ENCODE data around the gene DLEC1.

DNA sequence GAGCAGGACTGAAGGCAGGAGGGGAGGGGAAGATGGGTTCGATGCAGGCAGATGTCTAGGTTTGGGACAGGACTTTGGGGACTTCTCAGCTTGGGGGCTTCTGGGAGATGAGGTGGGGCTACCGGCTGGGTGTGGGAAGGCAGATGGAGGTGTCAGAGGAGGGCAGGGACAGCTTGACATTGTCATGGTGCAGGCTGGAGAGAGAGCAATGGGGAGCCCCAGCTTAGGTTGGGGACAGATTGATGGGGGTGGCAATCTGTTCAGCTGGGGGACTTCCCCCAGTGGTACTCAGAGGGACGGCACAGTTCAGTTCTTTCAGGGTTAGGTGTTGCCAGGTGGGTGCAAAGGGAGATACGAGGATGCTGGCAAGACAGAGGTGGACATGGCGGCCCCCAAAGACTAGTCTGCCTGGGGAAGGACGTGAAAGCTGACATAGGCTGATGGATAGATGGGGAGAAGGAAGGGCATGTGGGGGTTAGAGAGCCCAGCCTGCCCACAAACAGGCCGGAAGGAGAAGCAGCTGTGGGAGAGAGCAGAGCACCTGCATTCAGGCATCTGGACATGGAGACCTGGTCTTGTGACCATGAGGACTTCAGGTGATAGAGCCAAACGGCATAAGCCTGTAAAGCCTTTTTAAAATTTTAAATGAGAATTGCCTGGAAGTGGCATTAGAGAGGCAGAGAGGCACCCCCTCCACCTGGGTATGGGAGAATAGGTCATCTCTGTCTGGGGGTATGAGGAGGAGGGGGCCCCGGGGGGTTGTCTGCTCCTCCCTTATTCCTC lies 76.8 kb downstream of the DLEC1 start:
- TF ChIP-seq, protein P1, sequence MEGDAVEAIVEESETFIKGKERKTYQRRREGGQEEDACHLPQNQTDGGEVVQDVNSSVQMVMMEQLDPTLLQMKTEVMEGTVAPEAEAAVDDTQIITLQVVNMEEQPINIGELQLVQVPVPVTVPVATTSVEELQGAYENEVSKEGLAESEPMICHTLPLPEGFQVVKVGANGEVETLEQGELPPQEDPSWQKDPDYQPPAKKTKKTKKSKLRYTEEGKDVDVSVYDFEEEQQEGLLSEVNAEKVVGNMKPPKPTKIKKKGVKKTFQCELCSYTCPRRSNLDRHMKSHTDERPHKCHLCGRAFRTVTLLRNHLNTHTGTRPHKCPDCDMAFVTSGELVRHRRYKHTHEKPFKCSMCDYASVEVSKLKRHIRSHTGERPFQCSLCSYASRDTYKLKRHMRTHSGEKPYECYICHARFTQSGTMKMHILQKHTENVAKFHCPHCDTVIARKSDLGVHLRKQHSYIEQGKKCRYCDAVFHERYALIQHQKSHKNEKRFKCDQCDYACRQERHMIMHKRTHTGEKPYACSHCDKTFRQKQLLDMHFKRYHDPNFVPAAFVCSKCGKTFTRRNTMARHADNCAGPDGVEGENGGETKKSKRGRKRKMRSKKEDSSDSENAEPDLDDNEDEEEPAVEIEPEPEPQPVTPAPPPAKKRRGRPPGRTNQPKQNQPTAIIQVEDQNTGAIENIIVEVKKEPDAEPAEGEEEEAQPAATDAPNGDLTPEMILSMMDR (IDR thresholded peaks at IDR 0.05; ENCODE audit: poor library complexity, severe bottlenecking): no peak
- TF ChIP-seq EP300 (conservative IDR thresholded peaks at IDR 0.05; ENCODE audit: poor library complexity, severe bottlenecking) (no peak), SMC3 (conservative IDR thresholded peaks at IDR 0.05; ENCODE audit: poor library complexity) (no peak), POLR2AphosphoS5 (IDR thresholded peaks at IDR 0.05) (no peak), MXI1 (conservative IDR thresholded peaks at IDR 0.05; ENCODE audit: poor library complexity, severe bottlenecking) (no peak), TAF1 (IDR thresholded peaks at IDR 0.05; ENCODE audit: low read depth) (no peak), EZH2 (IDR thresholded peaks at IDR 0.05; ENCODE audit: borderline replicate concordance, insufficient read depth, low read length, poor library complexity, severe bottlenecking) (no peak)
